ENCODE data around the gene SHE.

DNA sequence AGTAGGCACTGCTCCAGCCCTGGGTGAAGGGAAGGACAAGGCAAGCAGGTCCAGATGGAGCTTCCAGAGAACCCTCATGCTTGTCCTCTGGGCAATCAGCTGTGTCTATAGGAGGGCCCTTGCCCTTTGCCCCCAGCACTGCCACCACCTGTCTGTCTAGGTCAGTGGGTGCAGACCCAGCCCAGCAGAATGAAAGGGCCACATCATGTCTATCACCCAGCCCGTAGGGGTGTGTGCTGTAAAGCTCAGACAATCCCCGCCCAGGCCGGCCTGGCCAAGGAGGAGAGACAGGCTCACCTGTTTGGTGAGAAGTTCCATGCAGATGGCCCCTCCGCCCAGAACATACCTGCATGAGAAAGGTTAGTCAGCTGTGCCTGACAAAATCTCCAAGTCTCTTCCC lies 49.3 kb upstream of the SHE start:
- TF ChIP-seq, protein P1, sequence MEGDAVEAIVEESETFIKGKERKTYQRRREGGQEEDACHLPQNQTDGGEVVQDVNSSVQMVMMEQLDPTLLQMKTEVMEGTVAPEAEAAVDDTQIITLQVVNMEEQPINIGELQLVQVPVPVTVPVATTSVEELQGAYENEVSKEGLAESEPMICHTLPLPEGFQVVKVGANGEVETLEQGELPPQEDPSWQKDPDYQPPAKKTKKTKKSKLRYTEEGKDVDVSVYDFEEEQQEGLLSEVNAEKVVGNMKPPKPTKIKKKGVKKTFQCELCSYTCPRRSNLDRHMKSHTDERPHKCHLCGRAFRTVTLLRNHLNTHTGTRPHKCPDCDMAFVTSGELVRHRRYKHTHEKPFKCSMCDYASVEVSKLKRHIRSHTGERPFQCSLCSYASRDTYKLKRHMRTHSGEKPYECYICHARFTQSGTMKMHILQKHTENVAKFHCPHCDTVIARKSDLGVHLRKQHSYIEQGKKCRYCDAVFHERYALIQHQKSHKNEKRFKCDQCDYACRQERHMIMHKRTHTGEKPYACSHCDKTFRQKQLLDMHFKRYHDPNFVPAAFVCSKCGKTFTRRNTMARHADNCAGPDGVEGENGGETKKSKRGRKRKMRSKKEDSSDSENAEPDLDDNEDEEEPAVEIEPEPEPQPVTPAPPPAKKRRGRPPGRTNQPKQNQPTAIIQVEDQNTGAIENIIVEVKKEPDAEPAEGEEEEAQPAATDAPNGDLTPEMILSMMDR (conservative IDR thresholded peaks at IDR 0.05; ENCODE audit: low read length), result no peak
- no peak for TF ChIP-seq EZH2phosphoT487 (IDR thresholded peaks at IDR 0.05; ENCODE audit: borderline replicate concordance)

Data from Loucy (cell line).